Prostate gland (tissue), 2 donors: ENCODE measurements around the gene EPHA7.

Source experiments
- CTCF ChIP-seq, 4 experiments: fragments of 200-600 bp in 2 of 4; fragments of 450-650 bp in 2 of 4; sonication (generic) in 2 of 4; IDR thresholded peaks; 1 replicate in 3 of 4; 2 replicates in 1 of 4; pipeline ENCODE4 v1.5.1; 2016 to 2019; ENCODE audit warnings: antibody characterized with exemption in 4 of 4, mild to moderate bottlenecking in 2 of 4, moderate library complexity in 2 of 4
- POLR2A ChIP-seq: fragments of 450-650 bp; IDR thresholded peaks from one replicate; pipeline ENCODE4 v1.6.1; 2016; ENCODE audit warnings: antibody characterized with exemption, mild to moderate bottlenecking

GRCh38 chr6:93337772-93338394, 81.5 kb downstream of the EPHA7 start:
- TF ChIP-seq CTCF (IDR thresholded peaks at IDR 0.05) (no peak), POLR2A (no peak)
